ENCODE results near the gene TAS2R3.
"Not testable (repeated sequence)": the region's sequence is repeated elsewhere in the genome, so short reads cannot be mapped to it uniquely, and the experiment has no call there.

The TAS2R3 gene

GRCh38 chr7:141763797-141764196 lies at the start of gene TAS2R3:
TSS of gene TAS2R3 (plus strand) at chr7:141764097. CDS start at chr7:141764159, 62 bp downstream.
- intact Hi-C loops (cut with DNase I): no loop called here
- no peak for DNase-seq

GRCh38 chr7:141714571-141714970 lies 49.3 kb upstream of the TAS2R3 start:
- intact Hi-C loops (cut with DNase I): no loop called here
- DNase-seq: no peak

- no peak for DNase-seq
- intact Hi-C loops (cut with DNase I): no loop called here
Observed at GRCh38 chr7:141715018-141715417, 48.9 kb upstream of the TAS2R3 start.

- DNase-seq: no peak
- intact Hi-C loops (cut with DNase I): no loop called here
Observed at GRCh38 chr7:141715794-141716689, 47.9 kb upstream of the TAS2R3 start.

- intact Hi-C loops (cut with DNase I): no loop called here
- no peak for DNase-seq
Observed at GRCh38 chr7:141717450-141717849, 46.4 kb upstream of the TAS2R3 start.

GRCh38 chr7:141722529-141722928 lies 41.4 kb upstream of the TAS2R3 start:
- intact Hi-C loops (cut with DNase I): no loop called here
- DNase-seq: no peak

GRCh38 chr7:141729020-141729419 lies 34.9 kb upstream of the TAS2R3 start:
- no peak for DNase-seq
- intact Hi-C loops (cut with DNase I): no loop called here

GRCh38 chr7:141731476-141732149 lies 32.3 kb upstream of the TAS2R3 start:
- intact Hi-C loops (cut with DNase I): no loop called here
- DNase-seq: peak in 1 of 10 donors; percentile 14

GRCh38 chr7:141737118-141737835 lies 26.6 kb upstream of the TAS2R3 start:
- peak in 1 of 10 donors; percentile 63 for DNase-seq
- intact Hi-C loops (cut with DNase I): loop anchor here (5.0 kb wide), 1 partner anchor 185 kb away; the partner anchor contains the start of gene AGK

GRCh38 chr7:141737836-141738591 lies 25.9 kb upstream of the TAS2R3 start, which contains the start of gene SSBP1:
TSS of gene SSBP1 (plus strand) at chr7:141738358. CDS start at chr7:141739167, 809 bp downstream.
- peak; percentile 85 to 98 (median 90) for DNase-seq
- intact Hi-C loops (cut with DNase I): loop anchor here (1.0 to 5.0 kb wide), 3 partner anchors 36 to 186 kb away; partner anchors contain the start of genes AGK and DENND11

- no peak for DNase-seq
- intact Hi-C loops (cut with DNase I): loop anchor here (1.0 to 5.0 kb wide), 3 partner anchors 36 to 186 kb away; partner anchors contain the start of genes AGK and DENND11
Observed at GRCh38 chr7:141738592-141739013, 25.3 kb upstream of the TAS2R3 start.

- intact Hi-C loops (cut with DNase I): loop anchor here (2.0 to 5.0 kb wide), 2 partner anchors 84 to 187 kb away; partner anchors contain the start of gene AGK
- DNase-seq: no peak
Observed at GRCh38 chr7:141739250-141739649, 24.6 kb upstream of the TAS2R3 start.

GRCh38 chr7:141742229-141742628 lies 21.7 kb upstream of the TAS2R3 start:
- DNase-seq: no peak
- intact Hi-C loops (cut with DNase I): no loop called here

GRCh38 chr7:141744131-141744530 lies 19.8 kb upstream of the TAS2R3 start:
- no peak for DNase-seq
- intact Hi-C loops (cut with DNase I): no loop called here

- DNase-seq: no peak
- intact Hi-C loops (cut with DNase I): no loop called here
Observed at GRCh38 chr7:141748396-141748795, 15.5 kb upstream of the TAS2R3 start.

- DNase-seq; intact Hi-C loops (cut with DNase I): not testable (repeated sequence)
Observed at GRCh38 chr7:141751904-141752303, 12.0 kb upstream of the TAS2R3 start.

GRCh38 chr7:141752634-141753033 lies 11.3 kb upstream of the TAS2R3 start:
- intact Hi-C loops (cut with DNase I): no loop called here
- DNase-seq: no peak

- DNase-seq: peak in 1 of 10 donors; percentile 68
- intact Hi-C loops (cut with DNase I): no loop called here
Observed at GRCh38 chr7:141754939-141755338, 9.0 kb upstream of the TAS2R3 start.

GRCh38 chr7:141770083-141770583 lies 6.2 kb downstream of the TAS2R3 start:
- intact Hi-C loops (cut with DNase I); DNase-seq: not testable (repeated sequence)

Measured in posterior cingulate gyrus (tissue), 11 donors.